Measurements from ENCODE around the gene MYCBPAP.

Gene MYCBPAP

GRCh38 chr17:50527155-50527762 lies 19.0 kb downstream of the MYCBPAP start:
- Histone ChIP-seq H3K36me3 (no peaks in the 10 kb centered on the region), H3K27ac (no peak overlapping the region), H3K9me3 (replicated peaks in 1 of 11) (no peaks in the 10 kb centered on the region), H4K20me1 (peaks cover 0 to 10% (median 0%) of the 10 kb centered on the region in 11 experiments; a peak in 1 of 22 replicates), H3K4me3 (no peak overlapping the region), H3K4me2 (peak overlapping the region in 10 of 11 experiments; percentile 21 to 62 (median 40); a peak in 15 of 22 replicates), H3K9ac (no peak overlapping the region), H3K27me3 (peaks cover 18 to 25% (median 20%) of the 10 kb centered on the region in 11 experiments), H3K4me1 (peaks cover 11 to 21% (median 15%) of the 10 kb centered on the region in 10 experiments; a peak in 19 of 20 replicates)
- no peak for TF ChIP-seq Cebpa-rat (IDR thresholded peaks at IDR 0.05)

GRCh38 chr17:50527949-50528474 lies 19.8 kb downstream of the MYCBPAP start:
- Histone ChIP-seq H3K27me3 (peaks cover 25 to 33% (median 27%) of the 10 kb centered on the region in 11 experiments), H4K20me1 (peaks cover 0 to 17% (median 0%) of the 10 kb centered on the region in 11 experiments; a peak in 2 of 22 replicates), H3K9me3 (replicated peaks in 1 of 11) (no peaks in the 10 kb centered on the region), H3K4me3 (no peak overlapping the region), H3K4me2 (peak overlapping the region in 9 of 11 experiments; percentile 21 to 62 (median 42); a peak in 14 of 22 replicates), H3K4me1 (peaks cover 11 to 27% (median 15%) of the 10 kb centered on the region in 10 experiments; a peak in 19 of 20 replicates), H3K27ac (no peak overlapping the region), H3K36me3 (no peaks in the 10 kb centered on the region), H3K9ac (no peak overlapping the region)
- no peak for TF ChIP-seq Cebpa-rat (IDR thresholded peaks at IDR 0.05)

- Histone ChIP-seq H3K9ac (no peak overlapping the region), H3K27ac (no peak overlapping the region), H3K9me3 (replicated peaks in 1 of 11) (no peaks in the 10 kb centered on the region), H3K4me3 (no peak overlapping the region), H3K36me3 (no peaks in the 10 kb centered on the region), H4K20me1 (peaks cover 0 to 35% (median 0%) of the 10 kb centered on the region in 11 experiments; a peak in 6 of 22 replicates), H3K4me2 (no peak overlapping the region), H3K4me1 (peaks cover 11 to 40% (median 24%) of the 10 kb centered on the region in 10 experiments; a peak in 19 of 20 replicates), H3K27me3 (peaks cover 44 to 51% (median 46%) of the 10 kb centered on the region in 11 experiments)
- no peak for TF ChIP-seq Cebpa-rat (IDR thresholded peaks at IDR 0.05)
These were observed 21.6 kb downstream of the MYCBPAP start for GRCh38 chr17:50529849-50530248.

GRCh38 chr17:50531428-50532025 lies 23.3 kb downstream of the MYCBPAP start:
- TF ChIP-seq Cebpa-rat (IDR thresholded peaks at IDR 0.05): no peak
- Histone ChIP-seq H3K27me3 (peaks cover 47 to 63% (median 53%) of the 10 kb centered on the region in 11 experiments), H3K4me1 (peaks cover 11 to 40% (median 24%) of the 10 kb centered on the region in 10 experiments; a peak in 19 of 20 replicates), H3K9ac (no peak overlapping the region), H3K36me3 (no peaks in the 10 kb centered on the region), H3K9me3 (replicated peaks in 1 of 11) (no peaks in the 10 kb centered on the region), H3K4me2 (peak overlapping the region in 1 of 11 experiments; percentile 4; a peak in 2 of 22 replicates), H4K20me1 (peaks cover 0 to 39% (median 0%) of the 10 kb centered on the region in 11 experiments; a peak in 6 of 22 replicates), H3K4me3 (no peak overlapping the region), H3K27ac (no peak overlapping the region)

- H3K9me3 ChIP-seq (replicated peaks in 1 of 11): no peaks in the 10 kb centered on the region
- 0 out of 20 replicates have a peak within 1 kb of the TSS, but pooled peaks of 1 of the 10 experiments have one; percentile 13 for H3K4me3 ChIP-seq
- peaks cover 47 to 63% (median 53%) of the 10 kb centered on the region in 11 experiments for H3K27me3 ChIP-seq
- TF ChIP-seq Cebpa-rat (IDR thresholded peaks at IDR 0.05): no peak
- no peak within 1 kb of the TSS for H3K9ac ChIP-seq
- no peak within 1 kb of the TSS for H3K27ac ChIP-seq
- peak within 1 kb of the TSS in 8 of 11 experiments; percentile 5 to 44 (median 22); a peak in 10 of 22 replicates for H3K4me2 ChIP-seq
- H3K4me1 ChIP-seq: peaks cover 4 to 32% (median 16%) of the 10 kb centered on the region in 10 experiments; a peak in 19 of 20 replicates
- H4K20me1 ChIP-seq: peaks cover 0 to 36% (median 0%) of the 10 kb centered on the region in 11 experiments; a peak in 6 of 22 replicates
- no peaks in the 10 kb centered on the region for H3K36me3 ChIP-seq
These were observed 24.3 kb downstream of the MYCBPAP start, which contains the start of gene EPN3 for GRCh38 chr17:50532452-50533024. Gene EPN3 (plus strand): TSS chr17:50532735. CDS start chr17:50536557, 3,822 bp downstream.

- Histone ChIP-seq H3K27me3 (peaks cover 47 to 63% (median 53%) of the 10 kb centered on the region in 11 experiments), H3K4me2 (peak overlapping the region in 5 of 11 experiments; percentile 5 to 44 (median 37); a peak in 6 of 22 replicates), H3K4me3 (no peak overlapping the region), H4K20me1 (peaks cover 0 to 36% (median 0%) of the 10 kb centered on the region in 11 experiments; a peak in 6 of 22 replicates), H3K27ac (no peak overlapping the region), H3K36me3 (no peaks in the 10 kb centered on the region), H3K4me1 (peaks cover 1 to 30% (median 17%) of the 10 kb centered on the region in 10 experiments; a peak in 18 of 20 replicates), H3K9me3 (replicated peaks in 1 of 11) (no peaks in the 10 kb centered on the region), H3K9ac (no peak overlapping the region)
- TF ChIP-seq Cebpa-rat (IDR thresholded peaks at IDR 0.05): no peak
These were observed 24.9 kb downstream of the MYCBPAP start for GRCh38 chr17:50533185-50533584.

GRCh38 chr17:50533720-50534148 lies 25.5 kb downstream of the MYCBPAP start:
- peaks cover 47 to 63% (median 53%) of the 10 kb centered on the region in 11 experiments for H3K27me3 ChIP-seq
- peaks cover 7 to 35% (median 22%) of the 10 kb centered on the region in 10 experiments; a peak in 19 of 20 replicates for H3K4me1 ChIP-seq
- 0 out of 20 replicates have a peak overlapping the region, but pooled peaks of 1 of the 10 experiments have one; percentile 13 for H3K4me3 ChIP-seq
- no peak for TF ChIP-seq Cebpa-rat (IDR thresholded peaks at IDR 0.05)
- no peak overlapping the region for H3K27ac ChIP-seq
- peak overlapping the region in 8 of 11 experiments; percentile 5 to 44 (median 22); a peak in 8 of 22 replicates for H3K4me2 ChIP-seq
- H3K9me3 ChIP-seq (replicated peaks in 1 of 11): no peaks in the 10 kb centered on the region
- no peak overlapping the region for H3K9ac ChIP-seq
- no peaks in the 10 kb centered on the region for H3K36me3 ChIP-seq
- H4K20me1 ChIP-seq: peaks cover 0 to 36% (median 0%) of the 10 kb centered on the region in 11 experiments; a peak in 6 of 22 replicates

- no peak overlapping the region for H3K27ac ChIP-seq
- no peak overlapping the region for H3K9ac ChIP-seq
- H4K20me1 ChIP-seq: peaks cover 0 to 36% (median 0%) of the 10 kb centered on the region in 11 experiments; a peak in 6 of 22 replicates
- H3K36me3 ChIP-seq: no peaks in the 10 kb centered on the region
- TF ChIP-seq Cebpa-rat (IDR thresholded peaks at IDR 0.05): no peak
- peaks cover 47 to 63% (median 53%) of the 10 kb centered on the region in 11 experiments for H3K27me3 ChIP-seq
- peaks cover 11 to 42% (median 29%) of the 10 kb centered on the region in 10 experiments; a peak in 19 of 20 replicates for H3K4me1 ChIP-seq
- H3K4me3 ChIP-seq: no peak overlapping the region
- no peaks in the 10 kb centered on the region for H3K9me3 ChIP-seq (replicated peaks in 1 of 11)
- peak overlapping the region in 1 of 11 experiments; percentile 44; a peak in 4 of 22 replicates for H3K4me2 ChIP-seq
These were observed 26.2 kb downstream of the MYCBPAP start for GRCh38 chr17:50534222-50534978.
